K562 (cell line): ENCODE data around the gene APEX2.

Experiments used
- FOS ChIP-seq: IDR thresholded peaks from 3 replicates; pipeline ENCODE4 v1.6.1; 2011; ENCODE audit not compliant: insufficient read length; ENCODE audit errors: extremely low read depth
- GTF2A2 ChIP-seq: IDR thresholded peaks from 2 replicates; pipeline ENCODE4 v1.6.1; 2016; ENCODE audit warnings: mild to moderate bottlenecking, missing genetic modification characterization, missing compliant biosample characterization
- POLR2B ChIP-seq: fragments of 450-650 bp; IDR thresholded peaks from 2 replicates; pipeline ENCODE4 v1.6.1; 2018; ENCODE audit warnings: low read depth; ENCODE audit not compliant: partially characterized antibody
- SMARCA5 ChIP-seq: fragments of 450-650 bp; IDR thresholded peaks from 2 replicates; pipeline ENCODE4 v1.6.1; 2016
- TF ChIP-seq, protein P1 (sequence below), 2 experiments: fragments of 450-650 bp; formaldehyde crosslinking in 1 of 2; IDR thresholded peaks; 2 replicates each; pipeline versions ENCODE4 v1.4.0 to v1.6.1; 2014 to 2020; ENCODE audit warnings: mild to moderate bottlenecking in 2 of 2, borderline replicate concordance in 1 of 2, low read depth in 1 of 2
- TF ChIP-seq, protein P2 (sequence below), 3 experiments: IDR thresholded peaks in 2 of 3; conservative IDR thresholded peaks in 1 of 3; 2 replicates each; pipeline ENCODE4 v1.5.1; 2011 to 2012; ENCODE audit warnings: low read length in 3 of 3, mild to moderate bottlenecking in 3 of 3, control low read depth in 2 of 3, improper control_type of control experiment in 1 of 3, inconsistent platforms in 1 of 3, low read depth in 1 of 3, mixed read lengths in 1 of 3, moderate library complexity in 1 of 3; ENCODE audit not compliant: insufficient read depth in 2 of 3

DNA sequence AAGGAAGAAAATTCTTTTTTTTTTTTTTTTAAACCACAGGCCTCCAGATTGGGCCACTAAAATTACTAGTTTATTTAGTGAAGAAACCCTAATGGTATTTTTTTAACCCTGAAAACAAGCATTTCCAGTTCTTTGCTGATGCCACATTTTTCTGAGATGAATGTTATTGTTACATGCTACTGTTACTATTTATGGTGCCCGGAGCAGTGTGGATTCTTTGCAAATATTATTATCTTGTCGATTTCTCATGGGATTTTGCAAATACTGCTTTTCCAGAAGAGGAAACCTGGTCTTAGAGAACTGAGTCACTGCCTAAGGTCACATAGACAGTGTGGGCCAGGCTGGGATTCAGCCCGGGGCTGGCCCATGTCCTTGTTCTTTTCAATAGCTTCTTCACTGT lies 39.3 kb downstream of the APEX2 start:
- TF ChIP-seq, protein P1, sequence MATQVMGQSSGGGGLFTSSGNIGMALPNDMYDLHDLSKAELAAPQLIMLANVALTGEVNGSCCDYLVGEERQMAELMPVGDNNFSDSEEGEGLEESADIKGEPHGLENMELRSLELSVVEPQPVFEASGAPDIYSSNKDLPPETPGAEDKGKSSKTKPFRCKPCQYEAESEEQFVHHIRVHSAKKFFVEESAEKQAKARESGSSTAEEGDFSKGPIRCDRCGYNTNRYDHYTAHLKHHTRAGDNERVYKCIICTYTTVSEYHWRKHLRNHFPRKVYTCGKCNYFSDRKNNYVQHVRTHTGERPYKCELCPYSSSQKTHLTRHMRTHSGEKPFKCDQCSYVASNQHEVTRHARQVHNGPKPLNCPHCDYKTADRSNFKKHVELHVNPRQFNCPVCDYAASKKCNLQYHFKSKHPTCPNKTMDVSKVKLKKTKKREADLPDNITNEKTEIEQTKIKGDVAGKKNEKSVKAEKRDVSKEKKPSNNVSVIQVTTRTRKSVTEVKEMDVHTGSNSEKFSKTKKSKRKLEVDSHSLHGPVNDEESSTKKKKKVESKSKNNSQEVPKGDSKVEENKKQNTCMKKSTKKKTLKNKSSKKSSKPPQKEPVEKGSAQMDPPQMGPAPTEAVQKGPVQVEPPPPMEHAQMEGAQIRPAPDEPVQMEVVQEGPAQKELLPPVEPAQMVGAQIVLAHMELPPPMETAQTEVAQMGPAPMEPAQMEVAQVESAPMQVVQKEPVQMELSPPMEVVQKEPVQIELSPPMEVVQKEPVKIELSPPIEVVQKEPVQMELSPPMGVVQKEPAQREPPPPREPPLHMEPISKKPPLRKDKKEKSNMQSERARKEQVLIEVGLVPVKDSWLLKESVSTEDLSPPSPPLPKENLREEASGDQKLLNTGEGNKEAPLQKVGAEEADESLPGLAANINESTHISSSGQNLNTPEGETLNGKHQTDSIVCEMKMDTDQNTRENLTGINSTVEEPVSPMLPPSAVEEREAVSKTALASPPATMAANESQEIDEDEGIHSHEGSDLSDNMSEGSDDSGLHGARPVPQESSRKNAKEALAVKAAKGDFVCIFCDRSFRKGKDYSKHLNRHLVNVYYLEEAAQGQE (IDR thresholded peaks at IDR 0.05; ENCODE audit: borderline replicate concordance), result no peak
- TF ChIP-seq, protein P1 (CRISPR knock-in tag; IDR thresholded peaks at IDR 0.05; ENCODE audit: low read depth), result no peak
- TF ChIP-seq GTF2A2 (tag) (no peak), POLR2B (no peak), FOS (no peak), SMARCA5 (no peak)
- TF ChIP-seq, protein P2, sequence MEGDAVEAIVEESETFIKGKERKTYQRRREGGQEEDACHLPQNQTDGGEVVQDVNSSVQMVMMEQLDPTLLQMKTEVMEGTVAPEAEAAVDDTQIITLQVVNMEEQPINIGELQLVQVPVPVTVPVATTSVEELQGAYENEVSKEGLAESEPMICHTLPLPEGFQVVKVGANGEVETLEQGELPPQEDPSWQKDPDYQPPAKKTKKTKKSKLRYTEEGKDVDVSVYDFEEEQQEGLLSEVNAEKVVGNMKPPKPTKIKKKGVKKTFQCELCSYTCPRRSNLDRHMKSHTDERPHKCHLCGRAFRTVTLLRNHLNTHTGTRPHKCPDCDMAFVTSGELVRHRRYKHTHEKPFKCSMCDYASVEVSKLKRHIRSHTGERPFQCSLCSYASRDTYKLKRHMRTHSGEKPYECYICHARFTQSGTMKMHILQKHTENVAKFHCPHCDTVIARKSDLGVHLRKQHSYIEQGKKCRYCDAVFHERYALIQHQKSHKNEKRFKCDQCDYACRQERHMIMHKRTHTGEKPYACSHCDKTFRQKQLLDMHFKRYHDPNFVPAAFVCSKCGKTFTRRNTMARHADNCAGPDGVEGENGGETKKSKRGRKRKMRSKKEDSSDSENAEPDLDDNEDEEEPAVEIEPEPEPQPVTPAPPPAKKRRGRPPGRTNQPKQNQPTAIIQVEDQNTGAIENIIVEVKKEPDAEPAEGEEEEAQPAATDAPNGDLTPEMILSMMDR (IDR thresholded peaks at IDR 0.05 in 2 of 3, conservative IDR thresholded peaks at IDR 0.05 in 1 of 3; ENCODE audit: insufficient read depth in 2 of 3, low read depth in 1 of 3, low read length in 3 of 3), result no peak
